AG20443 (cell line): Measurements from ENCODE around the gene DECR2.

Experiments
- DNase-seq: peaks from one replicate; pipeline ENCODE4 v3.0.0; 2012; ENCODE audit warnings: low spot score, mixed read lengths

DECR2 gene

DNA sequence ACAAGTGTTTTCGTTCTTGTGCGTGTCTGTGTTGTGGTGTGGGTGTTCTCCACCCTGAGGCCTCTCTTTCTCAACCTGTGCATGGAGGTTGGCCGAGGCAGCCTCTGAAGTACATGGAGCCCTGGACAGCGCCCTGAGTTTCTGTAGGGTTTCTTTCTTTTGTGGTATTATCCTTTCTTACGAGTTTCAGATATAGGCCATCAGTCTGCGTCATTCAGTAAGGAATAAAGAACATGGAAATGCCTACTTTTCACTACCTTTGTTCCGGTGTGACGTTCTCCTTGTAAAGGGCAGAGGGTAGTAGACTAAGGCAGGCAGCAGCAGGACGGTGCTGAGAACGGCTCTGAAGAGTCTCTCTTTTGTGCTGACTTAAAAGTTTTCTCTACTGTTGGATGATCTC, 42.3 kb downstream of the DECR2 start:
- no peak for DNase-seq

DNA sequence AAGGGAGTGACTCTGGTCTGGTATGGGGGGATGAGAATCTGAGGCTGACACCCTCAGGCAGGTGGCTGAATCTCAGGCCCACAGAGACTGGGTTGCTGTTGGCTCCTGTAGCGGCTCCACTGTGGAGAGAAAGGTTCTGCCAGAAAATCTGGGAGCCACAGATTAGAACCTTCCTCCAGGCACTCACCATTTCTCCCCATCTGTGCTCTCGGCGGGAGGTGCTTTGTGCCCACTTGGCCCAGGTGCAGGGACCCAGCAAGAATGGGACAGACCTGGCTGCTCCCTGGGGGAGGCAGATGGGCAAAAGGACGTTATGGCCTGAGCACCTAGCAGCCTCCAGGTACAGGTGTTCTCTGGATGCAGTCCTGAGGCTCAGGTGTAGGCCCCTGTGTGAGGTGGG, 43.9 kb downstream of the DECR2 start:
- DNase-seq, result no peak

GRCh38 chr16:450385-450784, 48.7 kb downstream of the DECR2 start:
- no peak for DNase-seq

DNA sequence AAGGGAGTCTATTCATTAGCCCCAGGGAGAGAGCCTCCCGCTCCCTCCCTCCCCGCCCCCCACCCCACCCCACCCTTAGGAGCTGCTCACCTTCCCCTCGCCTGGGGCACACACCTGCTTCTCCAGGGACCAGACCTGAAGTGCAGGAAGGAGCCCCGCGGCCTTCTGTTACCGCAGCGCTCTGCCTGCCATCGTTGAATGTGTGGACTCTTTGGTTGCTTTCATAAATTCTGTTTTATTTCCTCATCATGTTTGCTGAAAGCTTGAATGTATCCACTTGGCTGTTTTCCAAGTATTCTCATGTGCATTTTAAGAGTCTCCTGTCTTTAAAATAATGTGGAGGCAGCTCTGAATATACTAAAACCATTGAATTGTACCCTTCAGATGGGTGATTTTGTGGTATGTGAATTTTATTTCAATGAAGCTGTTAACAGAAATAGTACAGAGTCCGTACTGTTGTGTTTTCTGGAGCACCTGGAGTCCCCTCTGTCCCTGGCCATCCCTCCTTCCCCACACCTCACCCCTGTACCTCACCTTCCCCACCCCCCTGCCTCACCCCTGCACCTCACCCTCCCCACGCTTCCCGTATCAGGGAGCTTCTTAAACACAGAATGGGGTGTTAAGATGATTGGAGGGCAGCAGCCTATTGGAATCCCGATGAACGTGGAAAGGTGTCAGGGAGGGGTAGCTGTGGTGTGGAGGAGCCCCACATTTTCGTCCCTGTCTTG, 49.3 kb downstream of the DECR2 start:
- no peak for DNase-seq

GRCh38 chr16:454397-454940, 52.8 kb downstream of the DECR2 start:
- DNase-seq, result no peak

DNA sequence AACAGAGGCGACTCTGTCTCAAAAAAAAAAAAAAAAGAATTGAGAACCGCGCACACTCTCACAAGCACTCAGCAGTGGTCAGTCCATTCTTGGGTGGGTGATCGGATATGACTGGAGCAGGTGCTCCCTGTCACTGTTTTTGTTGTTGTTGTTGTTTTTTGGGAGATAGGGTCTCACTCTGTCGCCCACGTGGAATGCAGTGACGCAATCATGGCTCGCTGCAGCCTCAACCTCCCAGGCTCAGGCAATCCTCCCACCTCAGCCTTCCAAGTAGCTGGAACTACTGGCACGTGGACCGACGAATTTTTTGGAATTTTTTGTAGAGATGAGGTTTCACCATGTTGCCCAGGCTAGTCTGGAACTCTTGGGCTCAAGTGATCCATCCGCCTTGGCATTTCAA, 53.8 kb downstream of the DECR2 start:
- DNase-seq, result no peak

DNA sequence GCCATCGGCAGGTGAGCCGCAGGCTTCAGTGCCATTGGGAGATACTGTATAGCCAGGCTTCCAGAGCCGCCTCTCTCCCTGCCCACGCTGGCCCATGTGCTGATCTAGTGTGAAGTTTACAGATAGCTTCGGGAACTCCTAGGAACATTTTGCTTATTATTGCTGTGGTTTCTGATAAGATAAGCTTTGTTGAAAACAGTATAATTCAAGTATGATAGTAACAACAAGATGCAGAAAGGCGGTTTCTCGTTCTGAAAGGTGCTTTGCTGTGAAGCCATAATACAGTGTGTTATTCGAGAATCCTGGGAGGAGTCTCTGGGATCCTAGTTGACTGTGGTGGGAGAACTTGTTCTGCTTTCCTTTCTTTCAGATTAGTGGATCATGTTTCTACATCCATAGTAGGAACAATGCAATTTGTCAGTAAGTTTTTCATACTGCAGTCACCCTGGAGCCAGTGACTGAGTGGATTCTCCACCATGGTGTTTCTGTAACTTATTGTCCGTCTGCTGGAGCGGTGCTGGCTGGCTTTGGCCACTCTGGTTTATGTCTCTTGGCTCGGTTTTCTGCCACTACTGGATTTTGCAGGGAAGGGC, 55.3 kb downstream of the DECR2 start:
- peak; percentile 54 for DNase-seq

DNA sequence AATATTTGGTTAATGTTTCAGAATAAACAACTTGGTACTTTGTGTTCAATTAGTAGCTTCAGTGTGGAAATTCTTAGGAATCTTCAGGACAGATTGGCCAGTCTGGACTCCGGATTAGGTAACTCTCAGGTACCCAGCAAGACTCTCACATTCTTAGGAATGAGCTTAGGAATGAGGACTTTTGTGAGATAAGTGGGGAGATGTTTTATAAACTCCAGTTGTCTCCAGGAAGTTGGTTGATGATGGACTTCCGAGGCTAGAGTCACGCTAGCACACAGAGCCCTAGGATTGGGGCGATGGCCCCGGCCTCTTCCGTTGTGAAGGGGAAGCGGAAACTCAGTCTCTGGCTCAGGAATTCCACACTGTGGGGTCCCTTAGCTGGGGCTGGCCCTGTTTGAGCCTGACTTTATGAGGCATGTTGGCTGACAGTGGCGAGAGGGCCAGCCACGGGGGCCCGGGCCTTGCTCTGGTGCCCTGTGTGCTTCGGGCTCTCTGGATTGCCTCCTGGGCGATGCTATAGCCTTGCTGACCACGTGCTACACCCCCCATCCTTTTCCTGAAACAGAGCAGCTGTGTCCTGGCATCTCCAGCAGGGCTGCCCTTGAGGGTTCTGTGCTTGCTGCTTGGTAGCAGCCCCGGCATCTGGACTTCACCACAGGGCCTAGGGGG, 56.2 kb downstream of the DECR2 start:
- DNase-seq, result no peak

DNA sequence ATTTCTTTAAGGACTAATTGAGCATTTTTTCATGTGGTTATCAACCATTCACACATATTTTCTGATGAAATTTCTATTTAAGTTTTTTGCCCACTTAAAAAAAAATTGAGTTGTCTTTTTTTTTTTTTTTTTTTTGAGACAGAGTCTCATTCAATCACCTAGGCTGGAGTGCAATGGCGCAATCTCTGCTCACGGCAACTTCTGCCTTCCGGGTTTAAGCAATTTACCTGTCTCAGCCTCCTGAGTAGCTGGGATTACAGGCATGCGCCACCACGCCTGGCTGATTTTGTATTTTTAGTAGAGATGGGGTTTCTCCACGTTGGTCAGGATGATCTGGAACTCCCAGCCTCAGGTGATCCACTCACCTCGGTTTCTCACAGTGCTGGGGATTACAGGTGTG, 58.1 kb downstream of the DECR2 start:
- DNase-seq, result no peak

DNA sequence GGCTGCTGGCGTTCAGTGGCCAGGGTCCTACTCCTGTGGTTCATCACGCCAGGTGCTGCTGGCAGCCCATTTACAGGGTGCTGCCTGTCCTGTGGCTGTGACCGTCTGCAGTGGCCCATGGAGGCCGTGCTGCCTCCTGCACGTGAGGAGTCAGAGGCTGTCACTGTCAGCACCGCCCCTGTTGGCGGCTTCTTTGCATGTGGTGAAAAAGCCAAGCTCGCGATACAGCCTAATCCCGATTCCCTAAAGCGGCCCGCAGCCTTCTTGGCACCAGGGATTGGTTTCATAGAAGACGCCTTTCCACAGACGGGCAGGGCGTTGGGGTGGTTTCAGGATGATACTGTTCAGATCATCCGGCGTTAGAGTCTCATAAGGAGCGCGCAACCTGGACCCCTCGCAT, 59.1 kb downstream of the DECR2 start:
- DNase-seq, result no peak
